MM.1S (cell line): Measurements from ENCODE around the gene TNIP3.
"Not testable (repeated sequence)": the region's sequence is repeated elsewhere in the genome, so short reads cannot be mapped to it uniquely, and the experiment has no call there.

Experiments used
- EZH2 ChIP-seq: fragments of 300-600 bp; sonication (generic); optimal IDR thresholded peaks from 2 replicates; pipeline ENCODE3; 2017; ENCODE audit warnings: low read depth, mild to moderate bottlenecking, antibody characterized with exemption, low read length, mixed read lengths
- EZH2phosphoT487 ChIP-seq: fragments of 300-600 bp; sonication (generic); IDR thresholded peaks from 2 replicates; pipeline ENCODE4 v1.6.1; 2018; ENCODE audit warnings: antibody characterized with exemption, low read length
- TF ChIP-seq, protein P1 (sequence below): fragments of 300-600 bp; sonication (generic); IDR thresholded peaks from 2 replicates; pipeline ENCODE4 v1.5.1; 2016; ENCODE audit warnings: antibody characterized with exemption, low read length, mixed read lengths

DNA sequence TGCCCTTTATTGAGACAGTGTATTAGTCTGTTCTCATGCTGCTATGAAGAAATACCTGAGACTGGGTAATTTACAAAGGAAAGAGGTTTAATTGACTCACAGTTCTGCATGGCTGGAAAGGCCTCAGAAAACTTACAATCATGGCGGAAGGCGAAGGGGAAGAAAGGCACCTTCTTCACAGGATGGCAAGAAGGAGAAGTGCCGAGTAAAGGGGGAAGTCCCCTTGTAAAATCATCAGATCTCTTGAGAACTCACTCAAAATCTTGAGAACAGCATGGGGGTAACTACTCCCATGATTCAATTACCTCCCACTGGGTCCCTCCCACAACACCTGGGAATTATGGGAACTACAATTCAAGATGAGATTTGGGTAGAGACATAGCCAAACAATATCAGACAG is 41.7 kb upstream of the TNIP3 start:
- TF ChIP-seq, protein P1, sequence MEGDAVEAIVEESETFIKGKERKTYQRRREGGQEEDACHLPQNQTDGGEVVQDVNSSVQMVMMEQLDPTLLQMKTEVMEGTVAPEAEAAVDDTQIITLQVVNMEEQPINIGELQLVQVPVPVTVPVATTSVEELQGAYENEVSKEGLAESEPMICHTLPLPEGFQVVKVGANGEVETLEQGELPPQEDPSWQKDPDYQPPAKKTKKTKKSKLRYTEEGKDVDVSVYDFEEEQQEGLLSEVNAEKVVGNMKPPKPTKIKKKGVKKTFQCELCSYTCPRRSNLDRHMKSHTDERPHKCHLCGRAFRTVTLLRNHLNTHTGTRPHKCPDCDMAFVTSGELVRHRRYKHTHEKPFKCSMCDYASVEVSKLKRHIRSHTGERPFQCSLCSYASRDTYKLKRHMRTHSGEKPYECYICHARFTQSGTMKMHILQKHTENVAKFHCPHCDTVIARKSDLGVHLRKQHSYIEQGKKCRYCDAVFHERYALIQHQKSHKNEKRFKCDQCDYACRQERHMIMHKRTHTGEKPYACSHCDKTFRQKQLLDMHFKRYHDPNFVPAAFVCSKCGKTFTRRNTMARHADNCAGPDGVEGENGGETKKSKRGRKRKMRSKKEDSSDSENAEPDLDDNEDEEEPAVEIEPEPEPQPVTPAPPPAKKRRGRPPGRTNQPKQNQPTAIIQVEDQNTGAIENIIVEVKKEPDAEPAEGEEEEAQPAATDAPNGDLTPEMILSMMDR = not testable (repeated sequence)
- not testable (repeated sequence) for TF ChIP-seq EZH2, EZH2phosphoT487
